Keratinocyte (primary cell): ENCODE data around the gene NANOS3. TPM values are rescaled to one million over a fixed set of nuclear protein-coding genes. Genes with fewer than 3 reads are reported as not detected.

Experiments used
- DNase-seq: peaks from one replicate; pipeline ENCODE4 v3.0.0-alpha.2; 2011; ENCODE audit warnings: low read depth, missing footprints, low spot score
- FAIRE-seq: peaks from 2 replicates; lab custom pipeline; 2011; peaks lifted over from hg19 to GRCh38; lab: Jason Lieb, UNC
- H2AFZ ChIP-seq: 2 replicates; pipeline ENCODE4 v1.6.0; 2012; ENCODE audit warnings: low read length, control low read depth, inconsistent platforms; ENCODE audit not compliant: control insufficient read depth
- H3K27ac ChIP-seq: 2 replicates; pipeline ENCODE4 v1.5.1; 2011; ENCODE audit warnings: low read length; ENCODE audit not compliant: control insufficient read depth, insufficient read depth
- H3K27me3 ChIP-seq: 3 replicates; pipeline ENCODE4 v1.6.0; 2011; ENCODE audit warnings: low read length; ENCODE audit not compliant: control insufficient read depth, insufficient read depth; ENCODE audit errors: extremely low read depth
- H3K36me3 ChIP-seq, 2 experiments: 2 replicates in 1 of 2; 3 replicates in 1 of 2; pipeline ENCODE4 v1.5.1; 2011; ENCODE audit warnings: low read length in 2 of 2, mild to moderate bottlenecking in 1 of 2; ENCODE audit not compliant: control insufficient read depth in 2 of 2, insufficient read depth in 2 of 2; ENCODE audit errors: extremely low read depth in 1 of 2
- H3K4me1 ChIP-seq: 3 replicates; pipeline ENCODE4 v1.5.1; 2011; ENCODE audit warnings: low read length; ENCODE audit not compliant: control insufficient read depth, insufficient read depth; ENCODE audit errors: extremely low read depth
- H3K4me2 ChIP-seq: 3 replicates; pipeline ENCODE4 v1.6.0; 2011; ENCODE audit warnings: low read depth, low read length; ENCODE audit not compliant: control insufficient read depth, insufficient read depth; ENCODE audit errors: extremely low read depth
- H3K4me3 ChIP-seq, 3 experiments: fragments of 200-600 bp in 1 of 3; sonication (generic) in 1 of 3; 2 replicates in 2 of 3; 3 replicates in 1 of 3; pipeline ENCODE4 v1.5.1; 2011 to 2016; ENCODE audit warnings: low read length in 3 of 3, mild to moderate bottlenecking in 3 of 3, control low read depth in 2 of 3, inconsistent platforms in 1 of 3, low read depth in 1 of 3, mixed read lengths in 1 of 3, mixed run types in 1 of 3, moderate library complexity in 1 of 3; ENCODE audit not compliant: control insufficient read depth in 2 of 3, insufficient read depth in 2 of 3; ENCODE audit errors: extremely low read depth in 1 of 3
- H3K79me2 ChIP-seq: 2 replicates; pipeline ENCODE4 v1.6.0; 2012; ENCODE audit warnings: low read length; ENCODE audit not compliant: control insufficient read depth, insufficient read depth
- H3K9ac ChIP-seq: 3 replicates; pipeline ENCODE4 v1.6.0; 2011; ENCODE audit warnings: low read length; ENCODE audit not compliant: control insufficient read depth, insufficient read depth; ENCODE audit errors: extremely low read depth
- H3K9me1 ChIP-seq: 3 replicates; pipeline ENCODE4 v1.6.0; 2011; ENCODE audit warnings: low read length; ENCODE audit not compliant: control insufficient read depth, insufficient read depth; ENCODE audit errors: extremely low read depth
- H3K9me3 ChIP-seq: 2 replicates; pipeline ENCODE4 v1.5.1; 2012; ENCODE audit warnings: low read depth, low read length; ENCODE audit not compliant: control insufficient read depth
- H4K20me1 ChIP-seq: 3 replicates; pipeline ENCODE4 v1.6.0; 2011; ENCODE audit warnings: low read length; ENCODE audit not compliant: control insufficient read depth, insufficient read depth; ENCODE audit errors: extremely low read depth
- CTCF ChIP-seq, 3 experiments: IDR thresholded peaks in 1 of 3; conservative IDR thresholded peaks in 1 of 3; optimal IDR thresholded peaks in 1 of 3; 2 replicates in 2 of 3; 3 replicates in 1 of 3; pipeline versions ENCODE3 to v1.5.1; 2011; ENCODE audit warnings: low read length in 3 of 3, mild to moderate bottlenecking in 3 of 3, moderate library complexity in 2 of 3, control low read depth in 1 of 3, inconsistent platforms in 1 of 3; ENCODE audit not compliant: insufficient read depth in 2 of 3; ENCODE audit errors: extremely low read depth in 1 of 3
- EZH2 ChIP-seq: IDR thresholded peaks from one replicate; pipeline ENCODE4 v1.6.1; 2012; ENCODE audit warnings: inconsistent platforms, mild to moderate bottlenecking, low read length, moderate library complexity
- dilution Hi-C: fragments of 300-500 bp; cut with MboI; formaldehyde crosslinking; loops from one replicate; pipeline ENCODE4 v1.7.0; 2020; ENCODE audit warnings: low sequenced_read_pairs; ENCODE audit not compliant: extremely low pct_ligation_motif_present
- polyA plus RNA-seq, 5 experiments: library from polyadenylated mRNA; depleted of rRNA in 3 of 5; stranded (reverse) in 3 of 5; stranded (forward) in 1 of 5; unstranded in 1 of 5; fragments of >200 nt; gene quantifications; 1 replicate in 1 of 5; 2 replicates in 3 of 5; 3 replicates in 1 of 5; pipeline versions ENCODE4 v1.2.1 to v1.2.3, GENCODE V29; 2011 to 2012; ENCODE audit warnings: missing spikeins in 2 of 5, low read depth in 1 of 5, low replicate concordance in 1 of 5

Gene NANOS3
- polyA plus RNA-seq, 1 donor (not counting 4 experiments of a cell fraction or from before 2014, with no cell fraction given), result 0.18 TPM

DNA sequence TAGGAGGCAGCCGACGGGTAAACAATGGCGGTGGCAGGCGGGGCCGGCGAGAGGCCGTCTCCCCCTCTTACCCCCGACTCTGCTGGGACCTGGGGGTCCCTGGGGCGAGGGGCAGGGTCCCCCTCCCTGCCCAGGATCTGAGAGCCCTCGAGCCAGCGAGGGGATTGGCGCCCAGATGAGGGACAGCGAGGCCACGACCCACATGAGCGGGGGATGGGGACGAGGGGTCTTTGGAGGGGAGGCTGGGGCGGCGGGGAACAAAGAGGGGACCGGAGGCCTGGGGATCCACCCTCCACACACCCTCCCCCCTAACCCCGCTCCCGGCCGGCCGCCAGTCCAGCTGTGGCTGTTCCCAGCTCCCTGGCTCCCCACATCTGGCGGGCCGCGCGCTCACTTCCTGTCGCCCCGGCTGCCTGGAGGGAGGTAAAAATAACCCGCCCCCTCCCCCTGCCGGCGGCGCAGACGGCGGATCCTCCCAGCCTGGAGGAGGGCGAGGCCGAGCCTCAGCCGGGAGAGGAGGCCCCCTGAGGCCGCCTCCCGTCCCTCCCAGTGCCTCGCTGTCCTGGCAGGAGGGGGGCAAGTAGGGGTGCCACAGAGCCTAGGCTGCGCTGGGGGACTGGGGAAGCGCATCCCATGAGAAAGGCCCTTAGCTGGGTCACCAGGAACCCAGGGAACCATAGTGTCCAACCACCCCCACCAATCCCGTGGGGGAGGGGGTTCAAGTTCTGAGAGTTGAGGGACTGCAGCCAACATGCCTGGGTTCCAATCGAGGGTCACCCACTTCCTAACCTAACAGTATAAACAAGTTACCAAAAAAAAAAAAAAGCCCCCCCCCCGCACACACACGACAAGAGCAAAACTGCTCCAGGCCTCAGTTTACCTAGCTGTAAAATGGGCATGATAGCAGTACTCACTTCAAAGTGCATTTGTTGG, 29.3 kb upstream of the NANOS3 start:
- H3K36me3 ChIP-seq, result no peaks in the 10 kb centered on the region
- no peaks in the 10 kb centered on the region for H4K20me1 ChIP-seq
- H3K9ac ChIP-seq, result peak overlapping the region; percentile 96
- H3K79me2 ChIP-seq, result peaks cover 3% of the 10 kb centered on the region
- dilution Hi-C loops, result no loop called here
- peak overlapping the region; percentile 68 for H3K4me2 ChIP-seq
- TF ChIP-seq EZH2 (no peak), CTCF (optimal IDR thresholded peaks at IDR 0.05 in 1 of 3, IDR thresholded peaks at IDR 0.05 in 1 of 3, conservative IDR thresholded peaks at IDR 0.05 in 1 of 3; ENCODE audit: extremely low read depth in 1 of 3, insufficient read depth in 2 of 3, low read length in 3 of 3) (peak in 2 of 3 experiments; percentile 6 to 11)
- DNase-seq (no peak), FAIRE-seq (no peak)
- H3K27ac ChIP-seq, result peak overlapping the region; percentile 100
- H3K4me3 ChIP-seq, result peak overlapping the region; percentile 18 to 28 (median 25)
- no peak overlapping the region for H2AFZ ChIP-seq
- no peaks in the 10 kb centered on the region for H3K9me3 ChIP-seq
- H3K27me3 ChIP-seq, result no peaks in the 10 kb centered on the region
- H3K4me1 ChIP-seq, result peaks cover 62% of the 10 kb centered on the region
- H3K9me1 ChIP-seq, result no peaks in the 10 kb centered on the region

GRCh38 chr19:13848340-13848677, 28.6 kb upstream of the NANOS3 start:
- H3K36me3 ChIP-seq, result no peaks in the 10 kb centered on the region
- H3K4me1 ChIP-seq, result peaks cover 63% of the 10 kb centered on the region
- H3K9me1 ChIP-seq, result no peaks in the 10 kb centered on the region
- no peak overlapping the region for H2AFZ ChIP-seq
- H3K27me3 ChIP-seq, result no peaks in the 10 kb centered on the region
- TF ChIP-seq EZH2, result no peak
- no peak for TF ChIP-seq CTCF (optimal IDR thresholded peaks at IDR 0.05 in 1 of 3, IDR thresholded peaks at IDR 0.05 in 1 of 3, conservative IDR thresholded peaks at IDR 0.05 in 1 of 3; ENCODE audit: extremely low read depth in 1 of 3, insufficient read depth in 2 of 3, low read length in 3 of 3)
- DNase-seq (no peak), FAIRE-seq (no peak)
- H4K20me1 ChIP-seq, result no peaks in the 10 kb centered on the region
- H3K27ac ChIP-seq, result peak overlapping the region; percentile 100
- peak overlapping the region; percentile 96 for H3K9ac ChIP-seq
- dilution Hi-C loops, result no loop called here
- H3K9me3 ChIP-seq, result no peaks in the 10 kb centered on the region
- H3K4me2 ChIP-seq, result no peak overlapping the region
- H3K79me2 ChIP-seq, result no peaks in the 10 kb centered on the region
- H3K4me3 ChIP-seq, result no peak overlapping the region
